Measurements from ENCODE around the gene FAM114A1. TPM values are rescaled to one million over a fixed set of nuclear protein-coding genes. Genes with fewer than 3 reads are reported as not detected.
A peak's percentile ranks its signal among the peaks of the same experiment; 100 is the strongest.

The FAM114A1 gene
- total RNA-seq, 1 donor from 2014 or later: 159 TPM

GRCh38 chr4:38917481-38918025, 49.9 kb downstream of the FAM114A1 start:
- TF ChIP-seq EZH2 (IDR thresholded peaks at IDR 0.05; ENCODE audit: insufficient read depth, low read length) (no peak), CTCF (IDR thresholded peaks at IDR 0.05; ENCODE audit: insufficient read depth, low read depth, low read length) (no peak)
- Mint-ChIP-seq H3K9me3 (ENCODE audit: unreplicated experiment) (no peaks in the 10 kb centered on the region), H3K36me3 (ENCODE audit: low read depth, unreplicated experiment) (peaks cover 45% of the 10 kb centered on the region), H3K4me3 (ENCODE audit: unreplicated experiment) (no peak overlapping the region), H3K4me1 (ENCODE audit: low read depth, unreplicated experiment) (no peaks in the 10 kb centered on the region), H3K27me3 (ENCODE audit: low read depth, unreplicated experiment) (no peaks in the 10 kb centered on the region), H3K27ac (ENCODE audit: unreplicated experiment) (no peak overlapping the region)
- peaks cover 20% of the 10 kb centered on the region for H4K20me1 ChIP-seq (ENCODE audit: insufficient read depth, low read length)
- no peak overlapping the region for H3K9ac ChIP-seq (ENCODE audit: low read length)
- no peaks in the 10 kb centered on the region for H3K79me2 ChIP-seq (ENCODE audit: insufficient read depth, low read length)
- H2AFZ ChIP-seq (ENCODE audit: low read depth, low read length): no peak overlapping the region
- H3K27ac ChIP-seq (ENCODE audit: low read depth, low read length): peak overlapping the region; percentile 63
- peaks cover 78% of the 10 kb centered on the region for H3K36me3 ChIP-seq (ENCODE audit: insufficient read depth, low read length)
- DNase-seq (ENCODE audit: low read depth) (no peak), FAIRE-seq (no peak)
- H3K27me3 ChIP-seq (ENCODE audit: insufficient read depth, low read length): no peaks in the 10 kb centered on the region
- H3K4me1 ChIP-seq (ENCODE audit: insufficient read depth, low read length): no peaks in the 10 kb centered on the region
- H3K9me3 ChIP-seq (ENCODE audit: insufficient read depth, low read depth, low read length): no peaks in the 10 kb centered on the region
- H3K4me2 ChIP-seq (ENCODE audit: low read length): no peak overlapping the region
- no peak overlapping the region for H3K4me3 ChIP-seq (ENCODE audit: insufficient read depth, low read depth, low read length)

GRCh38 chr4:38919494-38919893, 51.9 kb downstream of the FAM114A1 start:
- no peak overlapping the region for H2AFZ ChIP-seq (ENCODE audit: low read depth, low read length)
- Mint-ChIP-seq H3K4me3 (ENCODE audit: unreplicated experiment) (no peak overlapping the region), H3K27ac (ENCODE audit: unreplicated experiment) (peak overlapping the region; percentile 53), H3K9me3 (ENCODE audit: unreplicated experiment) (no peaks in the 10 kb centered on the region), H3K27me3 (ENCODE audit: low read depth, unreplicated experiment) (no peaks in the 10 kb centered on the region), H3K4me1 (ENCODE audit: low read depth, unreplicated experiment) (peaks cover 3% of the 10 kb centered on the region), H3K36me3 (ENCODE audit: low read depth, unreplicated experiment) (peaks cover 43% of the 10 kb centered on the region)
- H3K27me3 ChIP-seq (ENCODE audit: insufficient read depth, low read length): no peaks in the 10 kb centered on the region
- no peaks in the 10 kb centered on the region for H3K4me1 ChIP-seq (ENCODE audit: insufficient read depth, low read length)
- H3K79me2 ChIP-seq (ENCODE audit: insufficient read depth, low read length): no peaks in the 10 kb centered on the region
- peaks cover 28% of the 10 kb centered on the region for H4K20me1 ChIP-seq (ENCODE audit: insufficient read depth, low read length)
- H3K4me2 ChIP-seq (ENCODE audit: low read length): no peak overlapping the region
- H3K9me3 ChIP-seq (ENCODE audit: insufficient read depth, low read depth, low read length): no peaks in the 10 kb centered on the region
- H3K36me3 ChIP-seq (ENCODE audit: insufficient read depth, low read length): peaks cover 81% of the 10 kb centered on the region
- no peak overlapping the region for H3K27ac ChIP-seq (ENCODE audit: low read depth, low read length)
- H3K4me3 ChIP-seq (ENCODE audit: insufficient read depth, low read depth, low read length): no peak overlapping the region
- no peak for FAIRE-seq
- H3K9ac ChIP-seq (ENCODE audit: low read length): no peak overlapping the region
- TF ChIP-seq EZH2 (IDR thresholded peaks at IDR 0.05; ENCODE audit: insufficient read depth, low read length) (no peak), CTCF (IDR thresholded peaks at IDR 0.05; ENCODE audit: insufficient read depth, low read depth, low read length) (no peak)
- DNase-seq (ENCODE audit: low read depth): no peak

GRCh38 chr4:38920186-38920585, 52.6 kb downstream of the FAM114A1 start:
- DNase-seq (ENCODE audit: low read depth): peak; percentile 13
- TF ChIP-seq CTCF (IDR thresholded peaks at IDR 0.05; ENCODE audit: insufficient read depth, low read depth, low read length) (no peak), EZH2 (IDR thresholded peaks at IDR 0.05; ENCODE audit: insufficient read depth, low read length) (no peak)
- Mint-ChIP-seq H3K27ac (ENCODE audit: unreplicated experiment) (no peak overlapping the region), H3K36me3 (ENCODE audit: low read depth, unreplicated experiment) (peaks cover 36% of the 10 kb centered on the region), H3K4me1 (ENCODE audit: low read depth, unreplicated experiment) (peaks cover 3% of the 10 kb centered on the region), H3K27me3 (ENCODE audit: low read depth, unreplicated experiment) (no peaks in the 10 kb centered on the region), H3K4me3 (ENCODE audit: unreplicated experiment) (no peak overlapping the region), H3K9me3 (ENCODE audit: unreplicated experiment) (no peaks in the 10 kb centered on the region)
- Histone ChIP-seq H3K27ac (ENCODE audit: low read depth, low read length) (no peak overlapping the region), H3K4me1 (ENCODE audit: insufficient read depth, low read length) (no peaks in the 10 kb centered on the region), H3K9me3 (ENCODE audit: insufficient read depth, low read depth, low read length) (no peaks in the 10 kb centered on the region), H3K27me3 (ENCODE audit: insufficient read depth, low read length) (no peaks in the 10 kb centered on the region), H2AFZ (ENCODE audit: low read depth, low read length) (no peak overlapping the region), H3K36me3 (ENCODE audit: insufficient read depth, low read length) (peaks cover 80% of the 10 kb centered on the region), H4K20me1 (ENCODE audit: insufficient read depth, low read length) (peaks cover 33% of the 10 kb centered on the region), H3K4me3 (ENCODE audit: insufficient read depth, low read depth, low read length) (no peak overlapping the region), H3K9ac (ENCODE audit: low read length) (no peak overlapping the region), H3K79me2 (ENCODE audit: insufficient read depth, low read length) (no peaks in the 10 kb centered on the region), H3K4me2 (ENCODE audit: low read length) (no peak overlapping the region)
- no peak for FAIRE-seq
